ENCODE data around the gene SASH1.
"Not testable (repeated sequence)": the region's sequence is repeated elsewhere in the genome, so short reads cannot be mapped to it uniquely, and the experiment has no call there.

The SASH1 gene

GRCh38 chr6:148583631-148584030 is 241.0 kb downstream of the SASH1 start:
- no peak for DNase-seq (ENCODE audit: low read depth in 3 of 3)

DNA sequence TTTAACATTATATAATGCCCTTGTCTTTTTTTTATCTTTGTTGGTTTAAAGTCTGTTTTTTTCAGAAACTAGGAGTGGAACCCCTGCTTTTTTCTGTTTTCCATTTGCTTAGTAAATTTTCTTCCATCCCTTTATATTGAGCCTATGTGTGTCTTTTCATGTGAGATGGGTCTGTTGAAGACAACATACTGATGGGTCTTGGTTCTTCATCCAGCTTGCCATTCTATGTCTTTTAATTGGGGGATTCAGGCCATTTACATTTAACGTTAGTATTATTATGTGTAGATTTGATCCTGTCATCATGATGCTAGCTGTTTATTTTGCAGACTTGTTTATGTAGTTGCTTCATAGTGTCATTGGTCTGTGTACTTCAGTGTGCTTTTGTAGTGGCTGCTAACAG is 243.0 kb downstream of the SASH1 start:
- not testable (repeated sequence) for DNase-seq (ENCODE audit: low read depth in 3 of 3)

DNA sequence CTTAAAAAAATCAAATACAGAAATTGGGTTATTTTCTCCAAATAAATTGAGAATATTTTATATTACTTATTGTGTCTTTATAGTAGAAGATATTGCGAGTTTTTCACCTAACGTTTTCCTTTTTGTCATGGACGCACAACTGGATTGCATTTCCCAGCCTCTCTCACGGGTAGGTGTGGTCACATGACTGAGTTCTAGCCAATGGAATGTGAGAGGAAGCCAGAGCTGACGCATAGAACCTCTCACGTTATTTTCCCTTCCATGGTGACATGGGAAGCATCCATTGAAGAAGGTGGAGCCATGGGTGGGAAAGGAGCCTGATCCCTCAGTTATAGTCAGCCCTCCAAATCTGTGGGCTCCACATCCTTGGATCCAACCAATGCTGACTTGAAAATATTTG is 248.2 kb downstream of the SASH1 start:
- no peak for DNase-seq (ENCODE audit: low read depth in 3 of 3)

DNA sequence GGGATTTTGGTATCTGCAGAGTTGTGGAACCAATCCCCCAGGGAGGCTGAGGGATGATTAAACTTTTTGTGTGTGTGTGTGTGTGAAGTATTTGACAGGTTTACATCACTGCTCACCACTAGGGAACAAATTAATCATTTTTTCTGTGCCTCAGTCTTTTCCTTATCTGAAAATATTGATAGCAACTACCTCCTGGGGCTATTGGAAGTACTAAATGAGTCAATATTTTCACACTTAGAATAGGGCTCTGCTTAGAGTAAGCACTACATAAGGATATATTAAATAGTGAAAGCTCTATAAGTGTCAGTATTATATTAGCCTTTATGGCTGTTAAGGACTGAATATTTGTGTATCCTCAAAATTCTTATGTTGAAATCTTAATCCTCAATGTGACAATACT is 249.0 kb downstream of the SASH1 start:
- no peak for DNase-seq (ENCODE audit: low read depth in 3 of 3)

- DNase-seq (ENCODE audit: low read depth in 3 of 3) = no peak
These were observed 250.6 kb downstream of the SASH1 start for GRCh38 chr6:148593130-148593812.

GRCh38 chr6:148593813-148594170 is 251.2 kb downstream of the SASH1 start:
- DNase-seq (ENCODE audit: low read depth in 3 of 3) = no peak

DNA sequence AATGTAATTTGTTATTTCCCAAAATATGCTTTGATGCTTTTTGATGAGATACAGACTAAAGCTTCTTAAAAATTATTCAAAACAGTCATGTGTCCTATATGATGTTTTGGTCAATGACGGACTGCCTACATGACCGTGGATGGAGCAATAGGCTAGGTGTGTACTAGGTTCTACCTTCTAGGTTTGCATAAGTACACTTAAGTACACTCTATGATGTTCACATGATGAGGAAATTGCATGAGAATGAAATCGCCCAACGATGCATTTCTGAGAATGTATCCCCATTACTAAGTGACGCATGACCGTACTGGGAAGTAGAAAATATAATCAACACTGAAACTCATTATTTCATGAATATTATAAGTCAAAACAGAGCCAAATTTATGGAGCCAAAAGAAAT is 252.9 kb downstream of the SASH1 start:
- no peak for DNase-seq (ENCODE audit: low read depth in 3 of 3)

DNA sequence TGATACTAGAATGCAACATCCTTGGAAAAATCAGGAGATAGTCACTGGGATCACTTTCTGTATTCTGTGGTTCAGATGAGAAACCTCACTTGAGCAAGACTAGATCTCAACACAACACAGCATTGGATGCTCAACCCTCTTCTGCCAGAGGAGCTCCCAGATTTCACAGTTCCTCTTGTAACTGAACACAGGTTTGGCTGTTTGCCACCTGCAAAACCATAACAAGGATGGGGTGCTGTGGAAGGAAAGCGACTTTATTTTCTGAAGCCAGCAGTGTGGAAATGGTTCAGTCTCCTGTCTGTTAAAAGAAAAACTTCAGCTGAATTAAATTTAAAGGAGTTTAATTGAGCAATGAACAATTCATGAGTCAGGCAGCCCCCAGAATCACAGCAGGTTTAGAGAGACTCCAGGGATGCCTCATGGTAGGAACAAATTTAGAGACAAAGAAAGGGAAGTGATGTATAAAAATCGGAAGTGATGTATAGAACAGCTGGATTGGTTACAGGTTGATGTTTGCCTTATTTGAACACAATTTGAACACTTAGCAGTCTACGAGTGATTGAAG is 254.3 kb downstream of the SASH1 start:
- DNase-seq (ENCODE audit: low read depth in 3 of 3) = no peak

DNA sequence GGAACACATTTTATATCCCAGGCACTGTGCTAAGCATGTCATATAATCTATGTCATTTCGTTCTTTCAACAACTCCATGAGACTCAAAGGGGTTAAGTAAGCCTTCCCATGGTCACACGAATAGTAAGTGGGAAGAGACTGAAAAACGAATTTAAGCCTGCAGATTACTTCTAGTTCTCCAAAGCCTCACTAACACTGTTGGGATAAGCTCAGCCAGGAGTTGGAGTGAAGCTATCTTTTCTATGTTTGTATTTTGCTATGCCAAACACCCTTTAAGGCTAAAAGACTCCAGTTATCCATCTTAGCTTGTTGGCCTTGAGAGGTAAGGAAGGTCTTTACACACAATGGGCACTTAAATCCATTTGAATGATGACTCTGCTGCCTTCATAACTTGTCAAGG is 256.1 kb downstream of the SASH1 start:
- no peak for DNase-seq (ENCODE audit: low read depth in 3 of 3)

- DNase-seq (ENCODE audit: low read depth in 3 of 3) = no peak
These were observed 257.4 kb downstream of the SASH1 start for GRCh38 chr6:148599967-148600426.
